Thoracic aorta (tissue), 2 donors: ENCODE data around the gene PIAS1. TPM values are rescaled to one million over a fixed set of nuclear protein-coding genes. Genes with fewer than 3 reads are reported as not detected.
"Not testable (repeated sequence)": the region's sequence is repeated elsewhere in the genome, so short reads cannot be mapped to it uniquely, and the experiment has no call there.

Source experiments
- ATAC-seq: fragments of 150-250 bp; one replicate; pipeline ENCODE4 v1.8.0; 2017; ENCODE audit warnings: low read depth; ENCODE audit not compliant: insufficient number of reproducible peaks, low FRiP score
- DNase-seq: peaks from one replicate; pipeline ENCODE4 v3.0.0-alpha.2; 2020; ENCODE audit warnings: low spot score
- H3K27ac ChIP-seq, 2 donors: fragments of 200-600 bp; sonication (generic); 1 replicate in 1 of 2; 2 replicates in 1 of 2; pipeline ENCODE4 v1.5.1; 2016; ENCODE audit warnings: mild to moderate bottlenecking in 2 of 2, moderate library complexity in 2 of 2
- H3K27me3 ChIP-seq: fragments of 200-600 bp; sonication (generic); replicated peaks from 2 replicates; pipeline ENCODE4 v1.6.0; 2016; ENCODE audit warnings: mild to moderate bottlenecking; ENCODE audit not compliant: insufficient read depth
- H3K36me3 ChIP-seq: fragments of 200-600 bp; sonication (generic); one replicate; pipeline ENCODE4 v1.5.1; 2016
- H3K4me1 ChIP-seq, 2 donors: fragments of 200-600 bp; sonication (generic); 1 replicate in 1 of 2; 2 replicates in 1 of 2; pipeline versions ENCODE4 v1.5.1 to v1.6.0; 2016; ENCODE audit warnings: low read depth in 2 of 2, mild to moderate bottlenecking in 1 of 2; ENCODE audit not compliant: control insufficient read depth in 1 of 2
- H3K4me3 ChIP-seq: fragments of 200-600 bp; sonication (generic); 2 replicates; pipeline ENCODE4 v1.5.1; 2016; ENCODE audit warnings: mild to moderate bottlenecking
- H3K9me3 ChIP-seq: fragments of 200-600 bp; sonication (generic); 2 replicates; pipeline ENCODE4 v1.5.1; 2016
- CTCF ChIP-seq: fragments of 200-600 bp; sonication (generic); IDR thresholded peaks from one replicate; pipeline ENCODE4 v1.5.1; 2019; ENCODE audit warnings: antibody characterized with exemption
- total RNA-seq, 2 donors: library from RNA; depleted of rRNA; stranded (reverse); fragments of >200 nt; gene quantifications; one replicate each; pipeline versions ENCODE4 v1.1.0 to v1.2.3, GENCODE V29; 2016

Gene PIAS1
- total RNA-seq, 2 donors from 2014 or later: 45.1 to 74.1 TPM

DNA sequence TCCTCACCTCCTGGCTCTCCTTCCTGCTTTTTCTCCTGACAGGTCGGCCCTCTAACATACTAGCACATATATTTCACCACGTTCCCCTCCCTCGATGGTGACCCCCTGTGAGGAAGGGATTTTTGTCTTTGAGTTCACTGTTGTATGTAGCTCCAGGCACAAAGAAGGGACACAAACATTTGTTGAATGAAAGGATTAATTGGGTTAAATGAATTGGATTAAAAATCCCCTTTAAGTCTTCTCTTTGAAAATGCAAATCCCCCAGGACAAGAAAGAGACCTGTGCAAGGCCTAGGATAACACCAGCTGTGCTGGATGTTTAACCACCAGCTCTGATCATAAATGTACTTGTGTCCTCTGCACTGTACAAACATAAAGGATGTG is 147.8 kb downstream of the PIAS1 start:
- Histone ChIP-seq H3K27me3 (no peaks in the 10 kb centered on the region), H3K27ac (no peak overlapping the region), H3K4me1 (peaks cover 0 to 34% of the 10 kb centered on the region in 2 donors), H3K36me3 (no peaks in the 10 kb centered on the region), H3K4me3 (no peak overlapping the region), H3K9me3 (no peaks in the 10 kb centered on the region)
- no peak for ATAC-seq
- no peak for TF ChIP-seq CTCF
- no peak for DNase-seq

DNA sequence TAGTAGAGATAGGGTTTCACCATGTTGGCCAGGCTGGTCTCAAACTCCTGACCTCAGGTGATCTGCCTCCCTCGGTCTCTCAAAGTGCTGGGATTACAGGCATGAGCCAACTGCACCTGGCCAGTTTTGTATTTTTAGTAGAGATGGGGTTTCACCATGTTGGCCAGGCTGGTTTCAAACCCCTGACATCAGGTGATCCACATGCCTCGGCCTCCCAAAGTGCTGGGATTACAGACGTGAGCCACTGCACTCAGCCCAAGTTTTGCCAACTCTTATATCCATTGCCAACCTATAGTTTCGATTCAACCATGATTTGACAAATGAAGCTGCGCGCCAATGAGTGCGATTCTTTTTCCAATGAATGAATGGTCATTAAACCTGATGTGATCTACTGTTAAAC is 148.9 kb downstream of the PIAS1 start:
- not testable (repeated sequence) for H3K27me3 ChIP-seq, H3K27ac ChIP-seq, H3K9me3 ChIP-seq, H3K36me3 ChIP-seq, DNase-seq, H3K4me3 ChIP-seq, ATAC-seq
- H3K4me1 ChIP-seq: peaks cover 0 to 34% of the 10 kb centered on the region in 2 donors

DNA sequence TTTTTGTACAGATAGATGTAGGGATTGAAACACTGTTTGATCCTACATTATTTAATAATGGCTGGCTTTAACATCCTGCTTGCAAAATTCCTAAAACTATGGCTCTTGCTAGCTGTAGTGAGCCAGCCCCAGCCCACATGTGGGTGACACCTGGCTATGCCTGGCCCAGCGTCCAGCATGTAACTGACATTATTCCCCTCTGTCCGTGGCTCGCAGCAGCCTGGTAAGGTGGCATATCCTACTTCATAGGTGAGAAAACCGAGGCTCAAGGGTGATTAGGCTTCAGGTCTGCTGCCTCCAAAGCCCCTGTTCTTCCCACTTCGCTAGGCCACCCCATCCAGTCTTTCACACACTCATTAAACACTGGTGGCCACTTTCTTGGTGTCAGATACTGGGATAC is 149.4 kb downstream of the PIAS1 start:
- Histone ChIP-seq H3K27ac (no peak overlapping the region), H3K9me3 (no peaks in the 10 kb centered on the region), H3K36me3 (no peaks in the 10 kb centered on the region), H3K4me3 (no peak overlapping the region), H3K27me3 (no peaks in the 10 kb centered on the region), H3K4me1 (peaks cover 0 to 34% of the 10 kb centered on the region in 2 donors)
- ATAC-seq: no peak
- no peak for TF ChIP-seq CTCF
- no peak for DNase-seq

GRCh38 chr15:68203956-68204355 is 149.8 kb downstream of the PIAS1 start:
- TF ChIP-seq CTCF: no peak
- DNase-seq (no peak), ATAC-seq (no peak)
- no peaks in the 10 kb centered on the region for H3K27me3 ChIP-seq
- no peak overlapping the region for H3K4me3 ChIP-seq
- no peaks in the 10 kb centered on the region for H3K36me3 ChIP-seq
- H3K27ac ChIP-seq: no peak overlapping the region
- H3K4me1 ChIP-seq: peaks cover 0 to 34% of the 10 kb centered on the region in 2 donors
- no peaks in the 10 kb centered on the region for H3K9me3 ChIP-seq

DNA sequence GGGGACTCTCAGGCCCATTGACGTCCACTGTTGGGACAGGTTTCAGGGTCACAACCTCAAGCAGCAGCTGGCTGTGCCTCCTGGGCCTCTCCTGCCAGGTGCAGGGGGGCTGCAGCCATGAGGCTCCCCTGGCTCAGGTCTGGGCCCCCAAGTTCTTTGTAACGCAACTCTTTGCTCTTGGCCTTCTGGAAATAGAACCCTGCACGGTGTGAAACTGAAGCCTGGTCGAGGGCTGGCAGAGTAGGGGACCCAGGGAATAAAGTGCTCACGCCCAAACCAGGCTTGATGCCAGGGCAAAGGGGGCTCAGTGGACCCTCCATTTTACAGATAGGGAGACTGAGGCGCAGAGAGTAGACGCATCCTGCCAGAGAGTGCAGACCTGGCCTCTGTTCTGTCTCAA is 150.2 kb downstream of the PIAS1 start:
- no peak for ATAC-seq
- H3K4me1 ChIP-seq: peaks cover 0 to 31% of the 10 kb centered on the region in 2 donors
- no peak for TF ChIP-seq CTCF
- H3K36me3 ChIP-seq: no peaks in the 10 kb centered on the region
- DNase-seq: no peak
- H3K27ac ChIP-seq: no peak overlapping the region
- H3K9me3 ChIP-seq: no peaks in the 10 kb centered on the region
- no peaks in the 10 kb centered on the region for H3K27me3 ChIP-seq
- no peak overlapping the region for H3K4me3 ChIP-seq
